HepG2 (cell line): ENCODE data around the gene ABCG5. TPM values are rescaled to one million over a fixed set of nuclear protein-coding genes. Genes with fewer than 3 reads are reported as not detected.
A peak's percentile ranks its signal among the peaks of the same experiment; 100 is the strongest.

Experiments used
- ATAC-seq: fragments of 200-7000 bp; cut with Tn5 transposase; 3 replicates; pipeline ENCODE4 v1.9.1; 2020; ENCODE audit warnings: mild to moderate bottlenecking, moderate library complexity
- BruUV-seq: library from RNA; stranded (reverse); fragments of 400-500 nt; replicated peaks from 2 replicates; lab custom pipeline; 2021; lab: Mats Ljungman, UMichigan
- CTCF ChIA-PET: fragments of 300-600 bp; formaldehyde crosslinking; extraction: SDS; loops from one replicate; lab custom pipeline; 2021; ENCODE audit warnings: low total read pairs, inconsistent platforms, low intra/inter-chr PET ratio; lab: Yijun Ruan, JAX
- POLR2A ChIA-PET: fragments of 350-600 bp; sonication (Branson Sonifier 250); formaldehyde crosslinking; loops from one replicate; lab custom pipeline; 2020; ENCODE audit warnings: antibody characterized with exemption, inconsistent platforms; lab: Yijun Ruan, JAX
- DNase-seq: peaks from one replicate; pipeline ENCODE4 v3.0.0-alpha.2; 2015; ENCODE audit warnings: low spot score
- FAIRE-seq: peaks from 3 replicates; lab custom pipeline; 2011; peaks lifted over from hg19 to GRCh38; lab: Jason Lieb, UNC
- H2AFZ ChIP-seq: one replicate; pipeline ENCODE4 v1.6.1; 2011; ENCODE audit warnings: low read length, inconsistent platforms
- H3K27ac ChIP-seq: fragments of 300-600 bp; 3 replicates; pipeline ENCODE4 v1.8.0; 2011; ENCODE audit warnings: mixed run types, mild to moderate bottlenecking, mixed read lengths, low read length, inconsistent platforms; ENCODE audit not compliant: insufficient read depth; ENCODE audit errors: extremely low read length
- H3K27me3 ChIP-seq, 2 experiments: fragments of 200-600 bp in 1 of 2; 2 replicates in 1 of 2; 3 replicates in 1 of 2; pipeline versions ENCODE4 v1.6.0 to v1.8.0; 2011; ENCODE audit warnings: low read length in 2 of 2, mild to moderate bottlenecking in 2 of 2, moderate library complexity in 2 of 2, inconsistent platforms in 1 of 2; ENCODE audit not compliant: insufficient read depth in 2 of 2, control insufficient read depth in 1 of 2
- H3K36me3 ChIP-seq, 2 experiments: fragments of 200-600 bp in 1 of 2; replicated peaks in 1 of 2; 2 replicates in 1 of 2; 3 replicates in 1 of 2; pipeline versions ENCODE4 v1.5.1 to v1.8.0; 2011; ENCODE audit warnings: low read length in 2 of 2, inconsistent platforms in 1 of 2; ENCODE audit not compliant: insufficient read depth in 2 of 2, control insufficient read depth in 1 of 2
- H3K4me1 ChIP-seq: 2 replicates; pipeline ENCODE4 v1.5.1; 2012; ENCODE audit warnings: low read length, inconsistent platforms; ENCODE audit not compliant: insufficient read depth
- H3K4me2 ChIP-seq: 2 replicates; pipeline ENCODE4 v1.6.0; 2011; ENCODE audit warnings: low read depth, low read length, inconsistent platforms
- H3K4me3 ChIP-seq, 3 experiments: fragments of 200-600 bp in 1 of 3; sonication (generic), shearing (Covaris generic) in 1 of 3; replicated peaks in 1 of 3; 2 replicates each; pipeline ENCODE4 v1.5.1; 2011 to 2016; ENCODE audit warnings: low read length in 3 of 3, inconsistent platforms in 2 of 3, low read depth in 2 of 3, mild to moderate bottlenecking in 2 of 3, control low read depth in 1 of 3, mixed read lengths in 1 of 3; ENCODE audit not compliant: insufficient read depth in 1 of 3
- H3K79me2 ChIP-seq: one replicate; pipeline ENCODE4 v1.6.1; 2011; ENCODE audit warnings: low read length, inconsistent platforms; ENCODE audit not compliant: insufficient read depth
- H3K9ac ChIP-seq: 2 replicates; pipeline ENCODE4 v1.6.0; 2011; ENCODE audit warnings: mild to moderate bottlenecking, low read depth, low read length, inconsistent platforms; ENCODE audit not compliant: insufficient read depth
- H3K9me3 ChIP-seq: 2 replicates; pipeline ENCODE4 v1.5.1; 2012; ENCODE audit warnings: mild to moderate bottlenecking, low read length
- H4K20me1 ChIP-seq: 2 replicates; pipeline ENCODE4 v1.6.0; 2011; ENCODE audit warnings: inconsistent platforms, mild to moderate bottlenecking, low read length, moderate library complexity; ENCODE audit not compliant: insufficient read depth
- ATF1 ChIP-seq: IDR thresholded peaks from 2 replicates; pipeline ENCODE4 v1.6.1; 2016; ENCODE audit warnings: mild to moderate bottlenecking, control low read depth
- ATF3 ChIP-seq: sonication (generic); formaldehyde crosslinking; IDR thresholded peaks from 2 replicates; pipeline ENCODE4 v1.4.0; 2020; ENCODE audit warnings: missing genetic modification reagents
- DNMT3B ChIP-seq: conservative IDR thresholded peaks from 2 replicates; pipeline ENCODE4 v1.6.1; 2016; ENCODE audit warnings: missing biosample characterization, control low read depth
- KLF16 ChIP-seq, 2 experiments: sonication (generic) in 1 of 2; formaldehyde crosslinking in 1 of 2; IDR thresholded peaks; 2 replicates each; pipeline versions ENCODE4 v1.6.1 to v1.8.0; 2016 to 2023; ENCODE audit warnings: missing genetic modification reagents in 2 of 2, missing compliant biosample characterization in 1 of 2
- MIXL1 ChIP-seq: IDR thresholded peaks from 2 replicates; pipeline ENCODE4 v1.6.1; 2016
- MXD3 ChIP-seq: IDR thresholded peaks from 2 replicates; pipeline ENCODE4 v1.6.1; 2016; ENCODE audit warnings: mild to moderate bottlenecking, missing biosample characterization, missing genetic modification reagents
- NR2F2 ChIP-seq: IDR thresholded peaks from 2 replicates; pipeline ENCODE4 v1.6.1; 2012; ENCODE audit warnings: low read depth, inconsistent platforms, borderline replicate concordance
- RARG ChIP-seq: sonication (generic); formaldehyde crosslinking; IDR thresholded peaks from 2 replicates; pipeline ENCODE4 v1.4.0; 2020; ENCODE audit warnings: low read depth, mild to moderate bottlenecking, missing genetic modification reagents
- RXRA ChIP-seq: sonication (generic); formaldehyde crosslinking; IDR thresholded peaks from 2 replicates; pipeline ENCODE4 v1.5.1; 2020; ENCODE audit warnings: missing genetic modification reagents
- SALL1 ChIP-seq: sonication (generic); formaldehyde crosslinking; IDR thresholded peaks from 2 replicates; pipeline ENCODE4 v1.8.0; 2022; ENCODE audit warnings: mild to moderate bottlenecking, missing genetic modification reagents
- SAP130 ChIP-seq: IDR thresholded peaks from 2 replicates; pipeline ENCODE4 v1.6.1; 2016; ENCODE audit warnings: low read depth
- STAG1 ChIP-seq: sonication (generic); formaldehyde crosslinking; IDR thresholded peaks from 2 replicates; pipeline ENCODE4 v1.4.0; 2020; ENCODE audit warnings: missing genetic modification reagents
- ZBTB20 ChIP-seq: sonication (generic); formaldehyde crosslinking; IDR thresholded peaks from 2 replicates; pipeline ENCODE4 v1.8.1; 2023; ENCODE audit warnings: missing genetic modification reagents, low read depth, mild to moderate bottlenecking, borderline replicate concordance
- ZNF3 ChIP-seq: IDR thresholded peaks from 2 replicates; pipeline ENCODE4 v1.7.0; 2017; ENCODE audit warnings: inconsistent platforms
- ZNF343 ChIP-seq: sonication (generic); formaldehyde crosslinking; IDR thresholded peaks from 2 replicates; pipeline ENCODE4 v1.4.0; 2020; ENCODE audit warnings: mild to moderate bottlenecking, missing genetic modification reagents
- ZNF768 ChIP-seq: sonication (generic); formaldehyde crosslinking; IDR thresholded peaks from 2 replicates; pipeline ENCODE4 v1.4.0; 2020; ENCODE audit warnings: missing genetic modification reagents
- ZSCAN29 ChIP-seq: sonication (generic); formaldehyde crosslinking; conservative IDR thresholded peaks from 2 replicates; pipeline ENCODE4 v1.4.0; 2020; ENCODE audit warnings: mild to moderate bottlenecking, missing genetic modification reagents
- WGBS: methylation state at CpG from one replicate; pipeline ENCODE4 v1.1.6; 2017; ENCODE audit warnings: low lambda C conversion rate; 5-methylcytosine and 5-hydroxymethylcytosine counted together
- in situ Hi-C: cut with HindIII; loops from 2 replicates; pipeline ENCODE4 v1.10.0; 2017; ENCODE audit warnings: low pct_unique_long_range_greater_than_20kb; ENCODE audit not compliant: extremely low pct_ligation_motif_present
- intact Hi-C: fragments of 100-400 bp; cut with micrococcal nuclease; formaldehyde crosslinking; loops from one replicate; pipeline ENCODE4 v1.10.0; 2022; ENCODE audit not compliant: unreplicated experiment
- polyA plus RNA-seq, 8 experiments: library from polyadenylated mRNA; depleted of rRNA in 3 of 8; stranded (reverse) in 7 of 8; unstranded in 1 of 8; fragments of >200 nt; fragmentation: Illumina TruSeq in 4 of 8; extraction: Trizol in 4 of 8; gene quantifications; 2 replicates each; pipeline versions ENCODE4 v1.2.1 to v1.2.3, GENCODE V29; 2011 to 2016; ENCODE audit warnings: low read depth in 4 of 8, missing spikeins in 1 of 8, mixed read lengths in 1 of 8; ENCODE audit not compliant: insufficient read depth in 1 of 8
- total RNA-seq, 5 experiments: library from RNA; depleted of rRNA; stranded (reverse); fragments of >200 nt; fragmentation: Illumina TruSeq; extraction: Trizol; gene quantifications; 2 replicates each; pipeline ENCODE4 v1.2.3, GENCODE V29; 2016; ENCODE audit warnings: low read depth in 1 of 5

ABCG5 gene
- total and polyA plus RNA-seq, 2 of the 13 experiments (the other 11 are each of a cell fraction or from before 2014, with no cell fraction given): 15.1 to 39.0 TPM

GRCh38 chr2:43774617-43775016 lies 64.0 kb downstream of the ABCG5 start:
- H3K4me3 ChIP-seq: peak overlapping the region; percentile 86 to 94 (median 89)
- no peaks in the 10 kb centered on the region for H3K79me2 ChIP-seq
- H3K4me1 ChIP-seq: peaks cover 11% of the 10 kb centered on the region
- ATAC-seq: peak; percentile 53
- TF ChIP-seq ZNF343 (CRISPR knock-in tag): 0 out of 2 replicates have a peak, but pooled peaks have one; percentile 7
- TF ChIP-seq MIXL1 (CRISPR knock-in tag): 0 out of 2 replicates have a peak, but pooled peaks have one; percentile 6
- 0 out of 2 replicates have a peak, but pooled peaks have one; percentile 12 for TF ChIP-seq STAG1 (CRISPR knock-in tag)
- TF ChIP-seq ZSCAN29 (CRISPR knock-in tag): 0 out of 2 replicates have a peak, but pooled peaks have one; percentile 17
- TF ChIP-seq ZNF3 (CRISPR knock-in tag): no peak
- TF ChIP-seq, all 625 proteins: peak for 4
- no peak for DNase-seq
- ChIA-PET POLR2A (interaction anchor here (0.9 to 1.8 kb wide), 8 partner anchors 9 to 179 kb away, joined by 3 to 13 read pairs (median 8); partner anchors contain the start of genes ABCG5, ABCG8 and THADA), CTCF (no interaction called here)
- peak overlapping the region; percentile 65 for H3K9ac ChIP-seq
- intact Hi-C loops: loop anchor here (5.0 to 10.0 kb wide), 2 partner anchors 140 to 167 kb away; partner anchors contain the start of gene PLEKHH2
- no peaks in the 10 kb centered on the region; a peak in 1 of 5 replicates for H3K27me3 ChIP-seq
- H3K27ac ChIP-seq: peak overlapping the region; percentile 16
- no peak for FAIRE-seq
- in situ Hi-C loops: no loop called here
- H3K4me2 ChIP-seq: peak overlapping the region; percentile 89
- H2AFZ ChIP-seq: peak overlapping the region; percentile 73
- peaks cover 0 to 5% of the 10 kb centered on the region in 2 experiments; a peak in 1 of 5 replicates for H3K36me3 ChIP-seq
- H3K9me3 ChIP-seq: no peaks in the 10 kb centered on the region
- WGBS: 1% methylated on average over 7 of the region's 7 CpGs
- TSS peak; percentile 77 for BruUV-seq
- no peaks in the 10 kb centered on the region for H4K20me1 ChIP-seq

- Histone ChIP-seq H4K20me1 (no peaks in the 10 kb centered on the region), H3K4me3 (peak within 1 kb of the TSS; percentile 86 to 94 (median 89)), H3K79me2 (no peaks in the 10 kb centered on the region), H3K27me3 (no peaks in the 10 kb centered on the region; a peak in 1 of 5 replicates), H3K4me2 (peak within 1 kb of the TSS; percentile 89), H3K36me3 (peaks cover 0 to 5% of the 10 kb centered on the region in 2 experiments; a peak in 1 of 5 replicates), H2AFZ (peak within 1 kb of the TSS; percentile 73), H3K4me1 (peaks cover 11% of the 10 kb centered on the region), H3K27ac (peak within 1 kb of the TSS; percentile 16), H3K9me3 (no peaks in the 10 kb centered on the region), H3K9ac (peak within 1 kb of the TSS; percentile 65)
- DNase-seq (peak; percentile 83), ATAC-seq (peak; percentile 99), FAIRE-seq (peak; percentile 73)
- under 1% methylated on average over 31 of the region's 31 CpGs for WGBS
- in situ Hi-C loops (no loop called here), intact Hi-C loops (loop anchor here (5.0 to 10.0 kb wide), 2 partner anchors 139 to 167 kb away; partner anchors contain the start of gene PLEKHH2)
- BruUV-seq: no TSS peak
- POLR2A ChIA-PET: interaction anchor here (0.9 to 1.8 kb wide), 9 partner anchors 10 to 178 kb away, joined by 3 to 13 read pairs (median 6); partner anchors contain the start of genes ABCG5, ABCG8 and THADA
- CTCF ChIA-PET: no interaction called here
- TF ChIP-seq ATF1 (CRISPR knock-in tag) (peak; percentile 96), MXD3 (peak; percentile 85), SALL1 (CRISPR knock-in tag) (peak; percentile 83; the same call in 1 of the 2 replicates), SAP130 (CRISPR knock-in tag) (peak; percentile 99), NR2F2 (no peak; the same call in 1 of the 2 replicates), KLF16 (CRISPR knock-in tag; IDR thresholded peaks at IDR 0.05) (peak in 1 of 2 experiments; percentile 57; a peak in 1 of 4 replicates), RXRA (peak; percentile 74), RARG (CRISPR knock-in tag) (no peak), DNMT3B (CRISPR knock-in tag) (no peak), ATF3 (CRISPR knock-in tag) (peak; percentile 24; the same call in 1 of the 2 replicates), ZNF768 (peak; percentile 68; the same call in 1 of the 2 replicates), ZBTB20 (CRISPR knock-in tag) (peak; percentile 80; the same call in 1 of the 2 replicates)
These were observed 64.6 kb downstream of the ABCG5 start, which contains the start of gene DYNC2LI1 for GRCh38 chr2:43773876-43774613. Gene DYNC2LI1, plus strand, starts transcription at chr2:43774039. Its CDS starts 100 bp downstream, at chr2:43774139.
